ENCODE results near the gene MARCKSL1. TPM values are rescaled to one million over a fixed set of nuclear protein-coding genes. Genes with fewer than 3 reads are reported as not detected.
"Not testable (repeated sequence)": the region's sequence is repeated elsewhere in the genome, so short reads cannot be mapped to it uniquely, and the experiment has no call there.

The MARCKSL1 gene
- total RNA-seq, 1 donor from 2014 or later = 26.7 TPM

DNA sequence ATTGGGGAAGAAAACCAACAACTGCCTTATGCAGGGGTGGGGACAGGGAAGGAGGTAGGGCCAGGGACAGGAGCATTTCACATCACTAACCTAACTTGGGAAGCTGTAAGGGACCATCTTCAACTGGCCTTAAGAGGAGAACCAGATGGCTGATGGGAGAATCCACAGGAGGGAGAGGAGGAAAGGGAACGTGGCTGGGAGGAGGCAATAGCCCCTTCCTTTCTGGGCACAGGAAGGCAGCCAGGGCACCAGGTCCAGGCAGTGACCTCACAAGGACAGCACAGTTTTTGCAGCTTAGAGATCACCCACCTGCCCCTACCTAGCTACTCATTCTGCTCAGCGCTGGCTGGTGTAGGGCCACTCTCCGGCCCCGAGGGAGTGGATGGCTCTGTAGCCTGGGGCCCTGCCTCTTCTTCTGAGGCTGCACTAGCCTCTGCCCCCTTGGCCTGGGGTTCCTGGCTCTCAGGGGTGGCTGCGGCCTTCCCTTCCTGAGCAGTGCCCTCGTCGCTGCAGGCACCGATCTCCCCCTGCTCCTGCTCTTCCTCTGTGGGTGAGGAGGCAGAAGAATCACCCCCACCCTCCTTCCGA lies 1.7 kb downstream of the MARCKSL1 start:
- intact Hi-C loops (cut with micrococcal nuclease) = no loop called here

GRCh38 chr1:32333251-32333963 lies 2.6 kb downstream of the MARCKSL1 start:
- intact Hi-C loops (cut with micrococcal nuclease) = no loop called here

- intact Hi-C loops (cut with micrococcal nuclease) = no loop called here
Measured at GRCh38 chr1:32332290-32333079, 3.5 kb downstream of the MARCKSL1 start.

DNA sequence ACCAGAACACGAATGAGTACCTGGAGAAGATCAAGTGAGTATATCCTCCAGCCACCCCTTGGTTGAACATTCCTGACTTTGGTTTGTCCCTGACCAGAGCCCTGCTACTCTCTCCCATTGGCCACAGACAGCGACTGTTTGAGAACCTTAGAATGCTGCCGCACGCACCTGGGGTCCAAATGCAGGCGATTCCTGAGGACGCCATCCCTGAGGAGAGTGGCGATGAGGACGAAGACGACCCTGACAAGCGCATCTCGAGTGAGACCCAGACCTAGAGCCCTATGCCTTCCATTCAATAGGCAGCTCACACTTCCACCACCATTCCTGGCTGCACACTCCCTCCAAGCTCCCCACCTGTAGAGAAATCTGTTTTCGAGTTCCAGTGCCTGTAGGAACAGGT lies 4.5 kb downstream of the MARCKSL1 start:
- intact Hi-C loops (cut with micrococcal nuclease) = no loop called here

GRCh38 chr1:32330558-32331151 lies 5.4 kb downstream of the MARCKSL1 start:
- intact Hi-C loops (cut with micrococcal nuclease) = no loop called here

DNA sequence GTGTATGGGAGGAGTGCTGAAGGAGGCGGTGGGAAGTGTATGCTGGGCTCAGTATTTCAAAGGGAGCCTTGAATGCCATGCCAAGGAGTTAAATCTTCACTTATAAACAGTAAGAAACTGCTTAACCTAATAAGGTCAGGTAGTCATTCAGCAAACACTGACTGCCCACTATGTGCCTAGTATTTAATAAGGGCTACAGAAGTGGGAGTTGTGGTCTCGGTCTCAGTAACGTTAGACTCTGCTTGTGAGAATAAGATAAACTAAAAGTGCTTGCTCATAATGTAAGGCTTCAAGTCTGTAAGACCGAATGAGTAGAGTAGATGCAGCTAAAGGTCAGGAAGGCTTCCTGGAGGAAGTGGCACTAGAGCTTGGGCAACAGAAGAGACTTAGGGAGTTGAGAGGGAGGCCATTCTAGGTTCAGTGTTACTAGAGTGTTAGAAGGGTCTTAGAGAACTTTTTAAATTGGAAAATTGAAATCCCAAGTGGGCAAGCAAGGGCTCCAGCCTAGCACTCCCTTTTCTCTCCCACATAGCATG lies 6.0 kb downstream of the MARCKSL1 start:
- intact Hi-C loops (cut with micrococcal nuclease) = no loop called here

DNA sequence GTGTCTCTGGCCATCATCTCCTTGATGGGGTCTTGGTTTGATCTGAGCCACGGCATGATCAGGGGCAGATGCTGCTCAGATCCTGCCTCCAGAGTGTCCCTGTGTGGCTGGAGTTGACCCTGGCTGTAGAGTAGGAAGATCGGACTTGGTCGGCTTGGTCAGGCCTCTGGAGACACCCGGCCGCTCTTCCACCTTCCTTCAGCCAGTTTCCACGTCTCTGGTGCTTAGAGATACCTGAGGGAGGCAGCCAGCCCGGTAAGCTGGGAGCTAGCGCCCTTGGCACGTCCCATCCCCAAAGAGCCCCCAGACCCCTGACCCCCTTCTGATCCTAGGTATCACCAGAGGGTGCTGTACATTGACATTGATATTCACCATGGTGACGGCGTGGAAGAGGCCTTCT lies 8.8 kb downstream of the MARCKSL1 start:
- intact Hi-C loops (cut with micrococcal nuclease) = no loop called here

- intact Hi-C loops (cut with micrococcal nuclease) = loop anchor here (1.0 to 5.0 kb wide), 3 partner anchors 14 to 65 kb away; partner anchors contain the start of gene MARCKSL1
Measured at GRCh38 chr1:32321712-32322291, 14.2 kb downstream of the MARCKSL1 start.

DNA sequence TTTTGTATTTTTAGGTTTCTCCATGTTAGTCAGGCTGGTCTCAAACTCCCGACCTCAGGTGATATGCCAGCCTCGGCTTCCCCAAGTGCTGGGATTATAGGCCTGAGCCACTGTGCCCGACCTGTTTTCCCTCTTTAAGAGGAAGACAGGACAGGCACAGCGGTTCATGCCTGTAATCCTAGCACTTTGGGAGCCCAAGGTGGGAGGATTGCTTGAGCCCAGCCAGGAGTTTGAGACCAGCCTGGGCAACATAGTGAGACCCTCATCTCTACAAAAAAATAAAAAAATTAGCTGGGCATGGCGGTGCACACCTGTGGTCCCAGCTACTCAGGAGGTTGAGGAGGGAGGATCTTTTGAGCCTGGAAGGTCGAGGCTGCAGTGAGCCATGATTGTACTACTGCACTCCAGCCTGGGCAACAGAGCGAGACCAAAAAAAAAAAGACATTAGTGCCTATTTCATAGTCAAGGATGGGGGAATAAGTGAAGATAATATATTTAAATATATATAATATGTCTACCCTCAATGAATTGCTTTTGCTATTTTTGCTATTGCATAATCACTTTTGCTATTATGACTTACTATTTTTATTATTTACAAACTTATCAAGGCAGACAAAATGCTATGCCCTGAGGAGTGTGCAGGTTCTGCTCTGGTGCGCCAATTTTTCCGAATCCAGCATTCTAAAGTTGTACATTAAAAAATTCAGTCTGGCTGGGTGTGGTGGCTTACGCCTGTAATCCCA lies 17.7 kb downstream of the MARCKSL1 start:
- intact Hi-C loops (cut with micrococcal nuclease) = no loop called here

GRCh38 chr1:32316903-32317277 lies 19.1 kb downstream of the MARCKSL1 start:
- intact Hi-C loops (cut with micrococcal nuclease) = no loop called here

- intact Hi-C loops (cut with micrococcal nuclease) = no loop called here
Measured at GRCh38 chr1:32311709-32312393, 24.2 kb downstream of the MARCKSL1 start.

GRCh38 chr1:32309960-32310359 lies 26.1 kb downstream of the MARCKSL1 start:
- intact Hi-C loops (cut with micrococcal nuclease) = no loop called here

GRCh38 chr1:32307324-32307723 lies 28.7 kb downstream of the MARCKSL1 start:
- intact Hi-C loops (cut with micrococcal nuclease) = no loop called here

DNA sequence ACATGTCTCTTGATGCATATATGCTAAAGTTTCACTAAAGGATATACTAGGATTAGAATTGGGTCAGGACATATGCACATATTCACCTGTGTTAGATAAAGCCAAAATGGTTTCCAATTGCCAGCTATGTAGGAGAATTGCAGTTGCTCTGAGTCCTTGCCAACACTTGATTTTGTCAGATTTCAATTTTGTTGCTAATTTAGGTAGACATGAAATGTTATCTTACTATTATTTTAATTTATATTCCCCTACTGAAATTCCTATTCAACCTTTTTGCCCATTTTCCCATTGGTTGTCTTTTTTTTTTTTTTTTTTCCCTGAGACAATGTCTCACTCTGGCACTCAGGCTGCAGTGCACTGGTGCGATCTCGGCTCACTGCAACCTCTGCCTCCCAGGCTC lies 30.7 kb downstream of the MARCKSL1 start:
- intact Hi-C loops (cut with micrococcal nuclease) = no loop called here

DNA sequence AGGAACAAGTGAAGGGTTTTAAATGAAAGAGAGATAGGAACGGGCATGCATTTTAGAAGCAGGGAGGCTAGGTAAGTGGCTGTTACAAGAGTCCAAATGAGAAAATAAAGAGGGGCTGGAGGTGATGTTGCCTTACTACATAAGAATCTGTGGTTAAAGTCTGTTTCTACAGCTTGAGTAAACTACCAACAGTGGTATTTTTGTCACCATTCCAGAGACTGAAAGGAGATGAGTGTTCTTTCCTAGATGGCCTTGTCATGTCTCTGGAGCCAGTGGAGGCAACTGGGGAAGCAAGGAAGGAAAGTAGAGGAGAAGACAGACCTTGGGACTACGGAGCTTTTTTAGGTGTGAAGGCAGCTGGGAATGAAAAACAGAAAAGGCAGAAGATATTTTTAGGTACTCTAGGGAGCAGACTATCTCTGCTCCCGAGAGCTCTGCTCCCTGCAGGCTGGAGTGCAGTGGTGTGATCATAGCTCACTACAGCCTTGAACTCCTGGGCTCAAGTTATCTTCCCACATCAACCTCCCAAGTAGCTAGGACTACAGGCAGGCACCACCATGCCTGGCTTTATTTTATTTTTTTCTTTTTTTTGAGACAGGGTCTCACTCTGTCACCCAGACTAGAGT lies 31.9 kb downstream of the MARCKSL1 start:
- intact Hi-C loops (cut with micrococcal nuclease) = no loop called here

DNA sequence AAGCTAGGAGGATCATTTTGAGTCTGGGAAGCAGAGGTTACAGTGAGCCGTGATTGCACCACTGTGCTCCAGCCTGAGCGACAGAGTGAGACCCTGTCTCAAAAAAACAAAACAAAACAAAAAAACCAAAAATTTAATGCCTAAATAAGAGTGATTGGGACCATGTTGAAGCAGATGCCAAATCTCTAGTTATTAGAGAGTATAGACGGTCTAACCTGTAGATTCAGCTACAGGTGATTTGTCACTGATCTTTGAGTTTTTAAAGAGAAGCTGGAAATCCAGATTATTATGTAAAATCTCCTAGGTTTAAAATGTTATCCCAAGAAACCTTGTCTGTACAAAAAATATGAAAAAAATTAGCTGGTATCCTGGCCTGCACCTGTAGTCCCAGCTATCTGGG lies 32.7 kb downstream of the MARCKSL1 start:
- intact Hi-C loops (cut with micrococcal nuclease) = no loop called here

GRCh38 chr1:32299327-32299726 lies 36.7 kb downstream of the MARCKSL1 start:
- intact Hi-C loops (cut with micrococcal nuclease) = no loop called here

DNA sequence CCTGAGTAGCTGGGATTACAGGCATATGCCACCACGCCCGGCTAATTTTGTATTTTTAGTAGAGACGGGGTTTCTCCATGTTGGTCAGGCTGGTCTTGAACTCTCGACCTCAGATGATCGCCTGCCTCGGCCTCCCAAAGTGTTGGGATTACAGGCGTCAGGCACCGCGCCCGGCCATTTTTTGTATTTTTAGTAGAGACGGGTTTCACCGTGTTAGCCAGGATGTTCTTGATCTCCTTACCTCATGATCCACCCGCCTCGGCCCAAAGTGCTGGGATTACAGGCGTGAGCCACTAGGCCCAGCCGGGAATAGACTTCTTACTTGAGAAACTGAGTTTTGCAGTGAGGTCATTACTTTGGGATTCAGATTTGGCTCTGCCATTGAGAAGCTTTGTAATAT lies 37.8 kb downstream of the MARCKSL1 start:
- intact Hi-C loops (cut with micrococcal nuclease) = not testable (repeated sequence)
